ENCODE results near the gene RETSAT. TPM values are rescaled to one million over a fixed set of nuclear protein-coding genes. Genes with fewer than 3 reads are reported as not detected.

Gene RETSAT
- total and polyA plus RNA-seq, 2 donors (not counting 1 experiment from before 2014, with no cell fraction given), result 13.0 to 28.1 TPM

GRCh38 chr2:85314884-85315242, 39.5 kb downstream of the RETSAT start:
- ATAC-seq (ENCODE audit: low read depth) (no peak), DNase-seq (no peak)
- TF ChIP-seq EZH2 (IDR thresholded peaks at IDR 0.05; ENCODE audit: borderline replicate concordance, insufficient read depth, low read depth, low read length, poor library complexity, severe bottlenecking), result no peak
- TF ChIP-seq CTCF (IDR thresholded peaks at IDR 0.05), result no peak
- no peak overlapping the region for H3K4me2 ChIP-seq (replicated peaks; ENCODE audit: low read depth, low read length, poor library complexity, severe bottlenecking)
- ChIA-PET POLR2A (no interaction called here), CTCF (no interaction called here)
- no peaks in the 10 kb centered on the region for H3K27me3 ChIP-seq (replicated peaks in 1 of 4; ENCODE audit: control extremely low read depth in 1 of 4, control insufficient read depth in 3 of 4, insufficient read depth in 4 of 4, low read length in 3 of 4)
- no peak overlapping the region for H3K4me3 Mint-ChIP-seq
- no peaks in the 10 kb centered on the region for H3K27me3 Mint-ChIP-seq
- no peaks in the 10 kb centered on the region for H3K9me3 Mint-ChIP-seq (ENCODE audit: insufficient read depth)
- peaks cover 25% of the 10 kb centered on the region for H4K20me1 ChIP-seq (ENCODE audit: control insufficient read depth, insufficient read depth, low read length, poor library complexity, severe bottlenecking)
- no peak overlapping the region for H3K27ac ChIP-seq (ENCODE audit: low read length in 2 of 2)
- no peaks in the 10 kb centered on the region for H3K9me3 ChIP-seq (ENCODE audit: control extremely low read depth in 1 of 3, control insufficient read depth in 2 of 3, insufficient read depth in 1 of 3, low read length in 2 of 3)
- no peak overlapping the region for H3K9ac ChIP-seq (ENCODE audit: low read length)
- peaks cover 17% of the 10 kb centered on the region for H3K79me2 ChIP-seq (ENCODE audit: control insufficient read depth, insufficient read depth, low read length)
- H3K4me3 ChIP-seq (ENCODE audit: control extremely low read depth in 1 of 5, extremely low read depth in 1 of 5, insufficient read depth in 1 of 5, low read depth in 2 of 5, low read length in 4 of 5), result no peak overlapping the region
- 100% methylated on average over 6 of the region's 10 CpGs for WGBS (ENCODE audit: insufficient coverage)
- H3K36me3 ChIP-seq (replicated peaks in 1 of 2; ENCODE audit: control extremely low read depth in 1 of 2, control insufficient read depth in 1 of 2, extremely low read depth in 1 of 2, insufficient read depth in 2 of 2, low read length in 1 of 2), result peaks cover 0 to 43% of the 10 kb centered on the region in 2 experiments
- H2AFZ ChIP-seq (ENCODE audit: insufficient read depth, low read depth, low read length, poor library complexity, severe bottlenecking), result no peak overlapping the region
- H3K4me1 ChIP-seq (ENCODE audit: control insufficient read depth in 2 of 2, insufficient read depth in 2 of 2, low read length in 2 of 2), result peaks cover 6 to 11% of the 10 kb centered on the region in 2 donors
- H3K4me1 Mint-ChIP-seq, result peaks cover 27% of the 10 kb centered on the region
- no peak overlapping the region for H3K27ac Mint-ChIP-seq
- intact Hi-C loops (cut with micrococcal nuclease), result no loop called here

DNA sequence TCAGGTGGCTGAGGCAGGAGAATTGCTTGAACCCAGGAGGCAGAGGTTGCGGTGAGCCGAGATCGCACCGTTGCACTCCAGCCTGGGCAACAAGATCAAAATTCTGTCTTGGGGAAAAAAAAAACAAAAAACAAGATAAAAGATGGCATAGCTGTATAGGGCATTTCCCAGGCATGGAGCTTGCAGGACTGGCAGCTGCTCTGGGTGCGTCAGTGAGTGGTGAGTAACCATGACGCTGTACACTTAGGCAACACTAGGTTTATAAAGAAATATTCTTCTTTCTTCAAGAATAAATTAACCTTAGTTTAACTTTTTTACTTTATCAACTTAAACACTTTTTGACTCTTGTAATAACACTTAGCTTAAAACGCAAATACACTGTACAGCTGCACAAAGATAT, 41.9 kb downstream of the RETSAT start:
- ATAC-seq (ENCODE audit: low read depth) (no peak), DNase-seq (no peak)
- POLR2A ChIA-PET, result interaction anchor here (0.7 kb wide), 1 partner anchor 531 kb away, joined by 3 read pairs; no protein-coding TSS in a partner anchor
- H4K20me1 ChIP-seq (ENCODE audit: control insufficient read depth, insufficient read depth, low read length, poor library complexity, severe bottlenecking), result peaks cover 8% of the 10 kb centered on the region
- CTCF ChIA-PET, result interaction anchor here (2.7 kb wide), 1 partner anchor 12 kb away, joined by 12 read pairs; no protein-coding TSS in a partner anchor
- H3K79me2 ChIP-seq (ENCODE audit: control insufficient read depth, insufficient read depth, low read length), result no peaks in the 10 kb centered on the region
- no peaks in the 10 kb centered on the region for H3K9me3 ChIP-seq (ENCODE audit: control extremely low read depth in 1 of 3, control insufficient read depth in 2 of 3, insufficient read depth in 1 of 3, low read length in 2 of 3)
- H3K4me2 ChIP-seq (replicated peaks; ENCODE audit: low read depth, low read length, poor library complexity, severe bottlenecking), result no peak overlapping the region
- H2AFZ ChIP-seq (ENCODE audit: insufficient read depth, low read depth, low read length, poor library complexity, severe bottlenecking), result no peak overlapping the region
- peaks cover 21% of the 10 kb centered on the region in 2 donors for H3K4me1 ChIP-seq (ENCODE audit: control insufficient read depth in 2 of 2, insufficient read depth in 2 of 2, low read length in 2 of 2)
- TF ChIP-seq EZH2 (IDR thresholded peaks at IDR 0.05; ENCODE audit: borderline replicate concordance, insufficient read depth, low read depth, low read length, poor library complexity, severe bottlenecking), result no peak
- no peak for TF ChIP-seq CTCF (IDR thresholded peaks at IDR 0.05)
- Mint-ChIP-seq H3K4me3 (no peak overlapping the region), H3K27me3 (no peaks in the 10 kb centered on the region), H3K9me3 (ENCODE audit: insufficient read depth) (no peaks in the 10 kb centered on the region), H3K27ac (no peak overlapping the region), H3K4me1 (peaks cover 31% of the 10 kb centered on the region)
- intact Hi-C loops (cut with micrococcal nuclease), result no loop called here
- no peak overlapping the region for H3K4me3 ChIP-seq (ENCODE audit: control extremely low read depth in 1 of 5, extremely low read depth in 1 of 5, insufficient read depth in 1 of 5, low read depth in 2 of 5, low read length in 4 of 5)
- no peaks in the 10 kb centered on the region for H3K27me3 ChIP-seq (replicated peaks in 1 of 4; ENCODE audit: control extremely low read depth in 1 of 4, control insufficient read depth in 3 of 4, insufficient read depth in 4 of 4, low read length in 3 of 4)
- no peak overlapping the region for H3K27ac ChIP-seq (ENCODE audit: low read length in 2 of 2)
- no peak overlapping the region for H3K9ac ChIP-seq (ENCODE audit: low read length)
- 100% methylated on average over 4 of the region's 7 CpGs for WGBS (ENCODE audit: insufficient coverage)
- H3K36me3 ChIP-seq (replicated peaks in 1 of 2; ENCODE audit: control extremely low read depth in 1 of 2, control insufficient read depth in 1 of 2, extremely low read depth in 1 of 2, insufficient read depth in 2 of 2, low read length in 1 of 2), result peaks cover 0 to 26% of the 10 kb centered on the region in 2 experiments
